Loucy (cell line): ENCODE data around the gene SLC25A27.

Experiments
- H2AFZ ChIP-seq: fragments of 200-600 bp; sonication (generic); 2 replicates; pipeline ENCODE4 v1.6.0; 2016; ENCODE audit warnings: antibody characterized with exemption, mild to moderate bottlenecking, low read length, moderate library complexity
- H3F3A ChIP-seq: fragments of 200-600 bp; 2 replicates; pipeline ENCODE4 v1.6.0; 2016; ENCODE audit warnings: antibody characterized with exemption, low read depth, mild to moderate bottlenecking
- H3K27me3 ChIP-seq: fragments of 200-600 bp; sonication (generic); 2 replicates; pipeline ENCODE4 v1.6.1; 2014; ENCODE audit warnings: low read length, mild to moderate bottlenecking; ENCODE audit not compliant: insufficient read depth, poor library complexity, severe bottlenecking
- H3K36me3 ChIP-seq: fragments of 200-600 bp; sonication (generic); 2 replicates; pipeline ENCODE4 v1.6.1; 2016; ENCODE audit warnings: low read length; ENCODE audit not compliant: insufficient read depth
- H3K4me1 ChIP-seq: fragments of 200-600 bp; sonication (generic); 2 replicates; pipeline ENCODE4 v1.5.1; 2014; ENCODE audit warnings: low read length, mild to moderate bottlenecking; ENCODE audit not compliant: insufficient read depth, poor library complexity, severe bottlenecking
- H3K4me2 ChIP-seq: fragments of 200-600 bp; sonication (generic); 2 replicates; pipeline ENCODE4 v1.6.0; 2014; ENCODE audit warnings: antibody characterized with exemption, low read length, low read depth, mild to moderate bottlenecking; ENCODE audit not compliant: poor library complexity, severe bottlenecking
- H3K4me3 ChIP-seq: fragments of 200-600 bp; sonication (generic); 2 replicates; pipeline ENCODE4 v1.5.1; 2014; ENCODE audit warnings: low read length, mild to moderate bottlenecking, mixed read lengths; ENCODE audit not compliant: poor library complexity, severe bottlenecking
- H3K79me2 ChIP-seq: fragments of 200-600 bp; sonication (generic); 2 replicates; pipeline ENCODE4 v1.6.1; 2014; ENCODE audit warnings: low read length; ENCODE audit not compliant: insufficient read depth
- H3K9ac ChIP-seq: fragments of 200-600 bp; sonication (generic); 2 replicates; pipeline ENCODE4 v1.6.0; 2014; ENCODE audit warnings: mild to moderate bottlenecking, low read depth, low read length, moderate library complexity; ENCODE audit not compliant: poor library complexity, severe bottlenecking
- H3K9me2 ChIP-seq: fragments of 200-600 bp; sonication (generic); replicated peaks from 2 replicates; pipeline ENCODE4 v1.6.1; 2016; ENCODE audit warnings: low read depth, low read length, mixed read lengths
- H3K9me3 ChIP-seq: fragments of 200-600 bp; sonication (generic); 2 replicates; pipeline ENCODE4 v1.6.1; 2014; ENCODE audit warnings: mild to moderate bottlenecking, antibody characterized with exemption, low read length, low read depth; ENCODE audit not compliant: insufficient read depth
- H4K20me1 ChIP-seq: fragments of 200-600 bp; sonication (generic); 2 replicates; pipeline ENCODE4 v1.6.0; 2014; ENCODE audit warnings: antibody characterized with exemption, low read length, mild to moderate bottlenecking; ENCODE audit not compliant: insufficient read depth, poor library complexity, severe bottlenecking
- EZH2phosphoT487 ChIP-seq: fragments of 200-600 bp; IDR thresholded peaks from 2 replicates; pipeline ENCODE4 v1.6.1; 2018; ENCODE audit warnings: antibody characterized with exemption, mild to moderate bottlenecking, moderate library complexity, borderline replicate concordance
- TF ChIP-seq, protein P1 (sequence below): fragments of 200-600 bp; sonication (generic); conservative IDR thresholded peaks from 2 replicates; pipeline ENCODE4 v1.5.1; 2014; ENCODE audit warnings: mild to moderate bottlenecking, antibody characterized with exemption, low read length

SLC25A27 gene

GRCh38 chr6:46687619-46688097 is 34.9 kb downstream of the SLC25A27 start, which contains the start of gene TDRD6:
Gene TDRD6 (plus strand): TSS chr6:46687885. CDS start chr6:46688129, 244 bp downstream.
- Histone ChIP-seq H3K9me2 (no peaks in the 10 kb centered on the region), H3K4me2 (no peak within 1 kb of the TSS), H3K27me3 (no peaks in the 10 kb centered on the region), H3K36me3 (no peaks in the 10 kb centered on the region), H3K4me3 (no peak within 1 kb of the TSS), H3K9ac (no peak within 1 kb of the TSS), H3K9me3 (no peaks in the 10 kb centered on the region), H2AFZ (no peak within 1 kb of the TSS), H4K20me1 (no peaks in the 10 kb centered on the region), H3K79me2 (no peaks in the 10 kb centered on the region), H3F3A (no peaks in the 10 kb centered on the region), H3K4me1 (no peaks in the 10 kb centered on the region)
- TF ChIP-seq, protein P1, sequence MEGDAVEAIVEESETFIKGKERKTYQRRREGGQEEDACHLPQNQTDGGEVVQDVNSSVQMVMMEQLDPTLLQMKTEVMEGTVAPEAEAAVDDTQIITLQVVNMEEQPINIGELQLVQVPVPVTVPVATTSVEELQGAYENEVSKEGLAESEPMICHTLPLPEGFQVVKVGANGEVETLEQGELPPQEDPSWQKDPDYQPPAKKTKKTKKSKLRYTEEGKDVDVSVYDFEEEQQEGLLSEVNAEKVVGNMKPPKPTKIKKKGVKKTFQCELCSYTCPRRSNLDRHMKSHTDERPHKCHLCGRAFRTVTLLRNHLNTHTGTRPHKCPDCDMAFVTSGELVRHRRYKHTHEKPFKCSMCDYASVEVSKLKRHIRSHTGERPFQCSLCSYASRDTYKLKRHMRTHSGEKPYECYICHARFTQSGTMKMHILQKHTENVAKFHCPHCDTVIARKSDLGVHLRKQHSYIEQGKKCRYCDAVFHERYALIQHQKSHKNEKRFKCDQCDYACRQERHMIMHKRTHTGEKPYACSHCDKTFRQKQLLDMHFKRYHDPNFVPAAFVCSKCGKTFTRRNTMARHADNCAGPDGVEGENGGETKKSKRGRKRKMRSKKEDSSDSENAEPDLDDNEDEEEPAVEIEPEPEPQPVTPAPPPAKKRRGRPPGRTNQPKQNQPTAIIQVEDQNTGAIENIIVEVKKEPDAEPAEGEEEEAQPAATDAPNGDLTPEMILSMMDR: no peak
- no peak for TF ChIP-seq EZH2phosphoT487

DNA sequence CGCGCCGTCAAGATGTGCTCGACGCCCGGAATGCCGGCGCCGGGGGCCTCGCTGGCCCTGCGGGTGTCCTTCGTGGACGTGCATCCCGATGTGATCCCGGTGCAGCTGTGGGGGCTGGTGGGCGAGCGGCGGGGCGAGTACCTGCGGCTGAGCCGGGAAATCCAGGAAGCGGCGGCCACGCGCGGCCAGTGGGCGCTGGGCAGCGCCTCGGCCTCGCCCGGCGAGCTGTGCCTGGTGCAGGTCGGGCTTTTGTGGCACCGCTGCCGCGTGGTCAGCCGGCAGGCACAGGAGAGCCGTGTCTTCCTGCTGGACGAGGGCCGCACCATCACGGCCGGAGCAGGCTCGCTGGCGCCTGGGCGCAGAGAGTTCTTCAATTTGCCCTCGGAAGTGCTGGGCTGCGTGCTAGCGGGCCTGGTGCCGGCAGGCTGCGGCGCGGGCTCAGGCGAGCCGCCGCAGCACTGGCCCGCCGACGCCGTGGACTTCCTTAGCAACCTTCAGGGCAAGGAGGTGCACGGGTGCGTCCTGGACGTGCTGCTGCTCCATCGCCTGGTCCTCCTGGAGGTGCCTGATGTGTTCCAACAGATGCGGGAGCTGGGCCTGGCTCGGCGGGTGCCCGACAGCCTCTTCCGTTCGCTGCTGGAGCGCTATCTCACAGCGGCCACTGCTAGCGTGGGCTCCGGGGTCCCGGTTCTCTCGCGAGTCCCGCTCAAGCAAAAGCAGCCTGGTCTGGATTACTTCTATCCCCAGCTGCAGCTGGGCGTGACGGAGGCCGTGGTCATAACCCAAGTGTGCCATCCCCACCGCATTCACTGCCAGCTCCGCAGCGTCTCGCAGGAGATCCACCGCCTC is 35.6 kb downstream of the SLC25A27 start:
- Histone ChIP-seq H3K9me3 (no peaks in the 10 kb centered on the region), H3K4me1 (no peaks in the 10 kb centered on the region), H3K27me3 (no peaks in the 10 kb centered on the region), H3K9ac (no peak overlapping the region), H2AFZ (no peak overlapping the region), H3F3A (no peaks in the 10 kb centered on the region), H4K20me1 (no peaks in the 10 kb centered on the region), H3K4me2 (no peak overlapping the region), H3K9me2 (no peaks in the 10 kb centered on the region), H3K36me3 (no peaks in the 10 kb centered on the region), H3K4me3 (no peak overlapping the region), H3K79me2 (no peaks in the 10 kb centered on the region)
- TF ChIP-seq EZH2phosphoT487: no peak
- TF ChIP-seq, protein P1: no peak

GRCh38 chr6:46688966-46689335 is 36.2 kb downstream of the SLC25A27 start:
- Histone ChIP-seq H3K9me3 (no peaks in the 10 kb centered on the region), H3F3A (no peaks in the 10 kb centered on the region), H3K27me3 (no peaks in the 10 kb centered on the region), H3K36me3 (no peaks in the 10 kb centered on the region), H2AFZ (no peak overlapping the region), H3K4me2 (no peak overlapping the region), H3K79me2 (no peaks in the 10 kb centered on the region), H4K20me1 (no peaks in the 10 kb centered on the region), H3K4me3 (no peak overlapping the region), H3K9me2 (no peaks in the 10 kb centered on the region), H3K4me1 (no peaks in the 10 kb centered on the region), H3K9ac (no peak overlapping the region)
- TF ChIP-seq, protein P1: no peak
- TF ChIP-seq EZH2phosphoT487: no peak
